OCI-LY3 (cell line): ENCODE measurements around the gene PSAPL1.

ENCODE experiments used
- CTCF ChIP-seq: fragments of 200-600, 300-600 bp; sonication (generic); IDR thresholded peaks from 2 replicates; pipeline ENCODE4 v1.5.1; 2014; ENCODE audit warnings: antibody characterized with exemption, low read length, low read depth
- EZH2phosphoT487 ChIP-seq: fragments of 200-600 bp; shearing (Covaris generic); IDR thresholded peaks from 2 replicates; pipeline ENCODE4 v1.6.1; 2018; ENCODE audit warnings: antibody characterized with exemption, mixed run types, low read depth

- TF ChIP-seq CTCF (no peak), EZH2phosphoT487 (no peak)
These were observed 13.3 kb upstream of the PSAPL1 start for GRCh38 chr4:7448036-7448435.
